ENCODE data around the gene COX6A1. TPM values are rescaled to one million over a fixed set of nuclear protein-coding genes. Genes with fewer than 3 reads are reported as not detected.

COX6A1 gene
- total RNA-seq, 1 donor from 2014 or later, result 388 TPM

DNA sequence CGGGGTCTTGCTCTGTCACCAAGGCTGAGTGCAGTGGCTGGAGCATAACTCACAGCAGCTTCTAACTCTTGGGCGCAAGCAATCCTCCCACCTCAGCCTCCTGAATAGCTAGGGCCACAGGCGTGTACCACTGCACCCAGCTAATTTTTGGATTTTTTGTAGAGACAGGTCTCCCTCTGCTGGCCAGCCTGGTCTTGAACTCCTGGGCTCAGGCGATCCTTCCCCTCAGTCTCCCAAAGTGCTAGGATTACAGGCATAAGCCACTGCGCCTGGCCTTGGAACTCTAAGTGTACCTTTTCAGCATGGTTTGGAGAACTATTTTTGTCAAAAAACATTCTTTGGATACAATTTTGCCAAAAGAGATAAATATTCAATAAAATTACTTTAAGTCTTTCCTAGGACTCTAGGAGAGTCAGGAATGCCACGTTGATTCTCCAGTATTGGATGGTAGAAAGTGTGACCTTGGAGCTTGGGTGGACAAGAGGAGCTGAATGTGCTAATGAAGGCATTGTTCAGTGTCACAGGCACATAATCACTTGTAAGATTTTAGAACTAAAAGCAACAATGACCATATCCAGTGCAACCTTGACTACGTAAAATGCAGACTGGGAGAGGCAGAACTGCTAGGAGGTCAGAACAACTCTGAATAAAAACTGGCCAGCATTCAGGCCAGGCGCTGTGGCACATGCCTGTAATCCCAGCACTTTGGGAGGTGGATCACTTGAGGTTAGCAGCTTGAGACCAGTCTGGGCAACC is 28.8 kb downstream of the COX6A1 start:
- H3K27me3 Mint-ChIP-seq (ENCODE audit: low read depth, unreplicated experiment), result no peaks in the 10 kb centered on the region
- no peak overlapping the region for H3K9ac ChIP-seq (ENCODE audit: low read length)
- TF ChIP-seq, protein P1, sequence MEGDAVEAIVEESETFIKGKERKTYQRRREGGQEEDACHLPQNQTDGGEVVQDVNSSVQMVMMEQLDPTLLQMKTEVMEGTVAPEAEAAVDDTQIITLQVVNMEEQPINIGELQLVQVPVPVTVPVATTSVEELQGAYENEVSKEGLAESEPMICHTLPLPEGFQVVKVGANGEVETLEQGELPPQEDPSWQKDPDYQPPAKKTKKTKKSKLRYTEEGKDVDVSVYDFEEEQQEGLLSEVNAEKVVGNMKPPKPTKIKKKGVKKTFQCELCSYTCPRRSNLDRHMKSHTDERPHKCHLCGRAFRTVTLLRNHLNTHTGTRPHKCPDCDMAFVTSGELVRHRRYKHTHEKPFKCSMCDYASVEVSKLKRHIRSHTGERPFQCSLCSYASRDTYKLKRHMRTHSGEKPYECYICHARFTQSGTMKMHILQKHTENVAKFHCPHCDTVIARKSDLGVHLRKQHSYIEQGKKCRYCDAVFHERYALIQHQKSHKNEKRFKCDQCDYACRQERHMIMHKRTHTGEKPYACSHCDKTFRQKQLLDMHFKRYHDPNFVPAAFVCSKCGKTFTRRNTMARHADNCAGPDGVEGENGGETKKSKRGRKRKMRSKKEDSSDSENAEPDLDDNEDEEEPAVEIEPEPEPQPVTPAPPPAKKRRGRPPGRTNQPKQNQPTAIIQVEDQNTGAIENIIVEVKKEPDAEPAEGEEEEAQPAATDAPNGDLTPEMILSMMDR (IDR thresholded peaks at IDR 0.05; ENCODE audit: insufficient read depth, low read depth, low read length), result peak; percentile 43
- TF ChIP-seq EZH2 (IDR thresholded peaks at IDR 0.05; ENCODE audit: insufficient read depth, low read length), result no peak
- H3K36me3 Mint-ChIP-seq (ENCODE audit: low read depth, unreplicated experiment), result peaks cover 9% of the 10 kb centered on the region
- peaks cover 22% of the 10 kb centered on the region for H3K4me1 Mint-ChIP-seq (ENCODE audit: low read depth, unreplicated experiment)
- H2AFZ ChIP-seq (ENCODE audit: low read depth, low read length), result no peak overlapping the region
- FAIRE-seq (no peak), DNase-seq (ENCODE audit: low read depth) (no peak)
- peaks cover 69% of the 10 kb centered on the region for H4K20me1 ChIP-seq (ENCODE audit: insufficient read depth, low read length)
- no peaks in the 10 kb centered on the region for H3K27me3 ChIP-seq (ENCODE audit: insufficient read depth, low read length)
- peaks cover 9% of the 10 kb centered on the region for H3K4me1 ChIP-seq (ENCODE audit: insufficient read depth, low read length)
- H3K27ac ChIP-seq (ENCODE audit: low read depth, low read length), result no peak overlapping the region
- no peak overlapping the region for H3K4me3 ChIP-seq (ENCODE audit: insufficient read depth, low read depth, low read length)
- peak overlapping the region; percentile 62 for H3K4me3 Mint-ChIP-seq (ENCODE audit: unreplicated experiment)
- H3K9me3 ChIP-seq (ENCODE audit: insufficient read depth, low read depth, low read length), result no peaks in the 10 kb centered on the region
- peaks cover 79% of the 10 kb centered on the region for H3K79me2 ChIP-seq (ENCODE audit: insufficient read depth, low read length)
- peak overlapping the region; percentile 16 for H3K4me2 ChIP-seq (ENCODE audit: low read length)
- no peaks in the 10 kb centered on the region for H3K9me3 Mint-ChIP-seq (ENCODE audit: unreplicated experiment)
- H3K27ac Mint-ChIP-seq (ENCODE audit: unreplicated experiment), result peak overlapping the region; percentile 1
- peaks cover 42% of the 10 kb centered on the region for H3K36me3 ChIP-seq (ENCODE audit: insufficient read depth, low read length)

DNA sequence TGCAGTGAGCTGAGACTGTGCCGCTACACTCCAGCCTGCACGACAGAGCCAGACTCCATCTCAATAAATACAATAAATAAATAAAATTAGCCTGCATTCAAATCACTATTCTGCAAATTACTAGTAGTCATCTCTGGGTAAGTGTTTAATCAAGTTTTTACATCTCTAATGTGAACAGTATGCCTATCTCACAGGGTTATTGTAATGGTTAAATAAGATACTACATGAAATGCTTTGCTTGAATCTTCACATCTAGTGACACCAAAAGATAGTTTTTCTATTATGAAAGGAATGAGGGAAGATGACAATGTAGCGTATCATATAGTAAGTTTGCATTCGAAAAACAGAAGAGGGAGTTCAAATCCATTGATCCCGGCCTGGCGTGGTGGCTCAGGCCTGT is 29.5 kb downstream of the COX6A1 start:
- Mint-ChIP-seq H3K27ac (ENCODE audit: unreplicated experiment) (no peak overlapping the region), H3K4me1 (ENCODE audit: low read depth, unreplicated experiment) (peaks cover 25% of the 10 kb centered on the region), H3K9me3 (ENCODE audit: unreplicated experiment) (no peaks in the 10 kb centered on the region), H3K4me3 (ENCODE audit: unreplicated experiment) (peak overlapping the region; percentile 96), H3K36me3 (ENCODE audit: low read depth, unreplicated experiment) (peaks cover 9% of the 10 kb centered on the region), H3K27me3 (ENCODE audit: low read depth, unreplicated experiment) (no peaks in the 10 kb centered on the region)
- Histone ChIP-seq H3K36me3 (ENCODE audit: insufficient read depth, low read length) (peaks cover 35% of the 10 kb centered on the region), H3K9me3 (ENCODE audit: insufficient read depth, low read depth, low read length) (no peaks in the 10 kb centered on the region), H4K20me1 (ENCODE audit: insufficient read depth, low read length) (peaks cover 65% of the 10 kb centered on the region), H3K4me3 (ENCODE audit: insufficient read depth, low read depth, low read length) (no peak overlapping the region), H2AFZ (ENCODE audit: low read depth, low read length) (no peak overlapping the region), H3K4me1 (ENCODE audit: insufficient read depth, low read length) (peaks cover 9% of the 10 kb centered on the region), H3K79me2 (ENCODE audit: insufficient read depth, low read length) (peaks cover 82% of the 10 kb centered on the region), H3K27ac (ENCODE audit: low read depth, low read length) (no peak overlapping the region), H3K4me2 (ENCODE audit: low read length) (peak overlapping the region; percentile 86), H3K27me3 (ENCODE audit: insufficient read depth, low read length) (no peaks in the 10 kb centered on the region), H3K9ac (ENCODE audit: low read length) (no peak overlapping the region)
- no peak for DNase-seq (ENCODE audit: low read depth)
- TF ChIP-seq, protein P1 (IDR thresholded peaks at IDR 0.05; ENCODE audit: insufficient read depth, low read depth, low read length), result no peak
- TF ChIP-seq EZH2 (IDR thresholded peaks at IDR 0.05; ENCODE audit: insufficient read depth, low read length), result no peak
- FAIRE-seq, result no peak

DNA sequence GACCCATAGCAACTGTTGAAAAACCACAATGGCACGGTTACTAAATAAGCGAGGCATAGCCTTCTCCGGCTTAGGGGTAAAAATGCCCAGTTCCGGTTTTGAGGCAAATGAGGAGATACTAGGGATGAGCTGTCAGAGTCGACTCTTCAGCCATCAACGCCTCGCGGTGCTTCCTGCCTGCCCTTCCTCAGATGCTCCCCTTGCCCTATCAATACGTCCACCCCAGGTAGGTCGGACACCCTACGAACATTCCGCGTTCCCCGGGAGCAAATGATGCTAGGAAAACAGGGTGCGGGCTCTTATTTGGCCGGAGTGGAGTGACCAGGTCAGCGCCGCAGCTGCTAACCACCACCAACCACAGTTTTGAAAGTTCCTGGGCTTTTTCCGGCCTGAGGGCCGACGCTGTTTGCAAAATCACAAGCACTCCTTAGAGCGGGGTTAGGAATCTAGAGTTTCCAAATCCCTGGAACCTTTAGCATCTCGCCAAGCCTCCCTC is 30.5 kb downstream of the COX6A1 start:
- no peak overlapping the region for H2AFZ ChIP-seq (ENCODE audit: low read depth, low read length)
- H3K4me3 Mint-ChIP-seq (ENCODE audit: unreplicated experiment), result peak overlapping the region; percentile 96
- H3K36me3 Mint-ChIP-seq (ENCODE audit: low read depth, unreplicated experiment), result peaks cover 9% of the 10 kb centered on the region
- TF ChIP-seq, protein P1 (IDR thresholded peaks at IDR 0.05; ENCODE audit: insufficient read depth, low read depth, low read length), result no peak
- no peak for FAIRE-seq
- peak overlapping the region; percentile 83 for H3K27ac ChIP-seq (ENCODE audit: low read depth, low read length)
- peak overlapping the region; percentile 86 for H3K4me2 ChIP-seq (ENCODE audit: low read length)
- peaks cover 84% of the 10 kb centered on the region for H3K79me2 ChIP-seq (ENCODE audit: insufficient read depth, low read length)
- H3K27ac Mint-ChIP-seq (ENCODE audit: unreplicated experiment), result peak overlapping the region; percentile 94
- H3K4me1 ChIP-seq (ENCODE audit: insufficient read depth, low read length), result peaks cover 9% of the 10 kb centered on the region
- no peaks in the 10 kb centered on the region for H3K27me3 Mint-ChIP-seq (ENCODE audit: low read depth, unreplicated experiment)
- peaks cover 66% of the 10 kb centered on the region for H4K20me1 ChIP-seq (ENCODE audit: insufficient read depth, low read length)
- H3K9ac ChIP-seq (ENCODE audit: low read length), result peak overlapping the region; percentile 90
- peak overlapping the region; percentile 81 for H3K4me3 ChIP-seq (ENCODE audit: insufficient read depth, low read depth, low read length)
- peaks cover 26% of the 10 kb centered on the region for H3K36me3 ChIP-seq (ENCODE audit: insufficient read depth, low read length)
- no peaks in the 10 kb centered on the region for H3K9me3 ChIP-seq (ENCODE audit: insufficient read depth, low read depth, low read length)
- no peaks in the 10 kb centered on the region for H3K9me3 Mint-ChIP-seq (ENCODE audit: unreplicated experiment)
- peak; percentile 51 for DNase-seq (ENCODE audit: low read depth)
- no peaks in the 10 kb centered on the region for H3K27me3 ChIP-seq (ENCODE audit: insufficient read depth, low read length)
- H3K4me1 Mint-ChIP-seq (ENCODE audit: low read depth, unreplicated experiment), result peaks cover 27% of the 10 kb centered on the region
